GM23248 (cell line): ENCODE data around the gene LRRFIP1. TPM values are rescaled to one million over a fixed set of nuclear protein-coding genes. Genes with fewer than 3 reads are reported as not detected.

Source experiments
- DNase-seq: peaks from one replicate; pipeline ENCODE4 v3.0.0-alpha.2; 2015
- H2AFZ ChIP-seq: fragments of 200-600 bp; sonication (generic); 2 replicates; pipeline ENCODE4 v1.6.1; 2016; ENCODE audit warnings: antibody characterized with exemption
- H3F3A ChIP-seq: fragments of 200-600 bp; sonication (generic); 2 replicates; pipeline ENCODE4 v1.6.1; 2016; ENCODE audit warnings: mild to moderate bottlenecking, antibody characterized with exemption, mixed run types; ENCODE audit not compliant: insufficient read depth
- H3K27ac ChIP-seq: fragments of 200-600 bp; sonication (generic); 2 replicates; pipeline ENCODE4 v1.5.1; 2016; ENCODE audit warnings: mild to moderate bottlenecking
- H3K27me3 ChIP-seq: fragments of 200-600 bp; sonication (generic); replicated peaks from 2 replicates; pipeline ENCODE4 v1.6.1; 2016; ENCODE audit warnings: mild to moderate bottlenecking; ENCODE audit not compliant: insufficient read depth
- H3K36me3 ChIP-seq: fragments of 200-600 bp; sonication (generic); 2 replicates; pipeline ENCODE4 v1.6.1; 2016; ENCODE audit warnings: low read depth, mild to moderate bottlenecking
- H3K4me1 ChIP-seq: fragments of 200-600 bp; sonication (generic); 2 replicates; pipeline ENCODE4 v1.6.1; 2016; ENCODE audit warnings: mild to moderate bottlenecking; ENCODE audit not compliant: insufficient read depth
- H3K4me2 ChIP-seq: fragments of 200-600 bp; sonication (generic); one replicate; pipeline ENCODE4 v1.6.1; 2016; ENCODE audit warnings: mild to moderate bottlenecking; ENCODE audit not compliant: unreplicated experiment
- H3K4me3 ChIP-seq: fragments of 200-600 bp; sonication (generic); 2 replicates; pipeline ENCODE4 v1.5.1; 2016; ENCODE audit warnings: mild to moderate bottlenecking
- H3K79me2 ChIP-seq: fragments of 200-600 bp; sonication (generic); 2 replicates; pipeline ENCODE4 v1.6.1; 2016; ENCODE audit warnings: mild to moderate bottlenecking; ENCODE audit not compliant: insufficient read depth
- H3K9ac ChIP-seq: fragments of 200-600 bp; sonication (generic); 2 replicates; pipeline ENCODE4 v1.6.1; 2016; ENCODE audit warnings: mild to moderate bottlenecking
- H3K9me2 ChIP-seq: fragments of 200-600 bp; sonication (generic); 2 replicates; pipeline ENCODE4 v1.6.1; 2016; ENCODE audit warnings: mixed run types, mild to moderate bottlenecking, moderate library complexity; ENCODE audit not compliant: insufficient read depth
- H3K9me3 ChIP-seq: fragments of 200-600 bp; sonication (generic); one replicate; pipeline ENCODE4 v1.6.1; 2017; ENCODE audit warnings: low read depth
- H4K20me1 ChIP-seq: fragments of 200-600 bp; sonication (generic); 2 replicates; pipeline ENCODE4 v1.6.0; 2016; ENCODE audit not compliant: insufficient read depth
- EZH2 ChIP-seq: fragments of 200-600 bp; sonication (generic); IDR thresholded peaks from 2 replicates; pipeline ENCODE4 v1.6.1; 2018; ENCODE audit warnings: antibody characterized with exemption, mild to moderate bottlenecking; ENCODE audit not compliant: insufficient read depth, poor library complexity, severe bottlenecking
- EZH2phosphoT487 ChIP-seq: fragments of 200-600 bp; sonication (generic); IDR thresholded peaks from 2 replicates; pipeline ENCODE4 v1.6.1; 2018; ENCODE audit warnings: antibody characterized with exemption, moderate library complexity, mild to moderate bottlenecking, low read depth; ENCODE audit not compliant: insufficient read depth
- WGBS, 2 experiments: methylation state at CpG; one replicate each; pipeline ENCODE4 v1.1.6; 2015 to 2017; ENCODE audit warnings: low lambda C conversion rate in 2 of 2, low coverage in 1 of 2; ENCODE audit errors: missing lambda C conversion rate in 2 of 2; 5-methylcytosine and 5-hydroxymethylcytosine counted together
- in situ Hi-C: fragments of 300-500 bp; cut with MboI; formaldehyde crosslinking; loops from 2 replicates; pipeline ENCODE4 v1.15.0; 2020
- polyA plus RNA-seq: library from polyadenylated mRNA; unstranded; fragments of >200 nt; fragmentation: Nextera tagmentation; extraction: Ambion mirVana; gene quantifications from 2 replicates; pipeline ENCODE4 v1.2.1, GENCODE V29; 2016
- total RNA-seq: library from RNA; depleted of rRNA; stranded (reverse); fragments of >200 nt; shearing (Covaris generic); gene quantifications from 2 replicates; pipeline ENCODE4 v1.2.3, GENCODE V29; 2014

LRRFIP1 gene
- total and polyA plus RNA-seq, 2 experiments from 2014 or later: 84.4 to 159 TPM

- Histone ChIP-seq H3K9ac (no peak overlapping the region), H3K27ac (no peak overlapping the region), H4K20me1 (no peaks in the 10 kb centered on the region), H3K4me3 (no peak overlapping the region), H3K36me3 (peaks cover 11% of the 10 kb centered on the region; the same call in 1 of the 2 replicates), H3K4me2 (no peak overlapping the region), H3K79me2 (peaks cover 100% of the 10 kb centered on the region), H3F3A (0 out of 2 replicates have a peak, but pooled peaks cover 7% of the 10 kb centered on the region), H3K9me3 (no peaks in the 10 kb centered on the region), H2AFZ (no peak overlapping the region), H3K27me3 (no peaks in the 10 kb centered on the region), H3K4me1 (peaks cover 34% of the 10 kb centered on the region), H3K9me2 (no peaks in the 10 kb centered on the region)
- 93 to 100% methylated on average over 1 of the region's 1 CpG for WGBS, 2 experiments
- DNase-seq: no peak
- in situ Hi-C loops: no loop called here
- TF ChIP-seq EZH2phosphoT487: no peak
- no peak for TF ChIP-seq EZH2
Measured at GRCh38 chr2:237723023-237723422, 95.6 kb downstream of the LRRFIP1 start.

GRCh38 chr2:237723602-237724001, 96.2 kb downstream of the LRRFIP1 start:
- Histone ChIP-seq H3K9me2 (no peaks in the 10 kb centered on the region), H3K27me3 (no peaks in the 10 kb centered on the region), H3K4me3 (no peak overlapping the region), H3K9me3 (no peaks in the 10 kb centered on the region), H3K4me2 (no peak overlapping the region), H4K20me1 (no peaks in the 10 kb centered on the region), H2AFZ (no peak overlapping the region), H3K4me1 (peaks cover 32% of the 10 kb centered on the region), H3F3A (0 out of 2 replicates have a peak, but pooled peaks cover 7% of the 10 kb centered on the region), H3K9ac (no peak overlapping the region), H3K36me3 (peaks cover 11% of the 10 kb centered on the region; the same call in 1 of the 2 replicates), H3K27ac (no peak overlapping the region), H3K79me2 (peaks cover 100% of the 10 kb centered on the region)
- TF ChIP-seq EZH2 (no peak), EZH2phosphoT487 (no peak)
- 49 to 52% methylated on average over 3 of the region's 3 CpGs for WGBS, 2 experiments
- in situ Hi-C loops: no loop called here
- peak; percentile 39 for DNase-seq

- Histone ChIP-seq H3K36me3 (peaks cover 11% of the 10 kb centered on the region; the same call in 1 of the 2 replicates), H3K27ac (no peak overlapping the region), H4K20me1 (no peaks in the 10 kb centered on the region), H3K4me1 (peaks cover 38% of the 10 kb centered on the region), H3K27me3 (no peaks in the 10 kb centered on the region), H3K4me3 (no peak overlapping the region), H3K4me2 (no peak overlapping the region), H3K9me2 (no peaks in the 10 kb centered on the region), H3K9me3 (no peaks in the 10 kb centered on the region), H3K9ac (no peak overlapping the region), H3K79me2 (peaks cover 96% of the 10 kb centered on the region), H2AFZ (no peak overlapping the region), H3F3A (peaks cover 18% of the 10 kb centered on the region)
- no peak for DNase-seq
- in situ Hi-C loops: no loop called here
- TF ChIP-seq EZH2phosphoT487 (no peak), EZH2 (no peak)
- WGBS, 2 experiments: 87 to 93% methylated on average over 9 of the region's 9 CpGs
Measured at GRCh38 chr2:237724811-237725478, 97.6 kb downstream of the LRRFIP1 start.

GRCh38 chr2:237725661-237726060, 98.3 kb downstream of the LRRFIP1 start:
- H3K36me3 ChIP-seq: peaks cover 11% of the 10 kb centered on the region; the same call in 1 of the 2 replicates
- no peaks in the 10 kb centered on the region for H3K9me2 ChIP-seq
- H2AFZ ChIP-seq: no peak overlapping the region
- TF ChIP-seq EZH2: no peak
- TF ChIP-seq EZH2phosphoT487: no peak
- in situ Hi-C loops: no loop called here
- H3K4me1 ChIP-seq: peaks cover 45% of the 10 kb centered on the region
- H3K9me3 ChIP-seq: no peaks in the 10 kb centered on the region
- H4K20me1 ChIP-seq: no peaks in the 10 kb centered on the region
- no peak overlapping the region for H3K4me3 ChIP-seq
- no peak for DNase-seq
- no peaks in the 10 kb centered on the region for H3K27me3 ChIP-seq
- WGBS, 2 experiments: 98 to 99% methylated on average over 4 of the region's 4 CpGs
- peaks cover 96% of the 10 kb centered on the region for H3K79me2 ChIP-seq
- H3K9ac ChIP-seq: no peak overlapping the region
- H3K27ac ChIP-seq: no peak overlapping the region
- H3K4me2 ChIP-seq: no peak overlapping the region
- H3F3A ChIP-seq: peaks cover 25% of the 10 kb centered on the region
